ENCODE measurements around the gene NRIP1.

- TF ChIP-seq NBN (IDR thresholded peaks at IDR 0.05) (no peak), USF2 (IDR thresholded peaks at IDR 0.05; ENCODE audit: borderline replicate concordance, low read depth, low read length) (no peak), RB1 (IDR thresholded peaks at IDR 0.05; ENCODE audit: borderline replicate concordance) (no peak), MAX (IDR thresholded peaks at IDR 0.05; ENCODE audit: low read depth, low read length) (no peak), RCOR1 (conservative IDR thresholded peaks at IDR 0.05; ENCODE audit: low read depth, low read length) (no peak), MYC (IDR thresholded peaks at IDR 0.05; ENCODE audit: insufficient read depth, insufficient read length, insufficient replicate concordance, low read length, severe bottlenecking) (no peak), SPI1 (IDR thresholded peaks at IDR 0.05; ENCODE audit: borderline replicate concordance, insufficient read depth, low read depth, low read length) (no peak), EZH2 (IDR thresholded peaks at IDR 0.05; ENCODE audit: borderline replicate concordance, control insufficient read depth, low read depth, low read length) (no peak), POLR2A (IDR thresholded peaks at IDR 0.05; ENCODE audit: low read depth, low read length) (no peak), STAT3 (IDR thresholded peaks at IDR 0.05; ENCODE audit: low read depth, low read length) (no peak)
- TF ChIP-seq, protein P1, sequence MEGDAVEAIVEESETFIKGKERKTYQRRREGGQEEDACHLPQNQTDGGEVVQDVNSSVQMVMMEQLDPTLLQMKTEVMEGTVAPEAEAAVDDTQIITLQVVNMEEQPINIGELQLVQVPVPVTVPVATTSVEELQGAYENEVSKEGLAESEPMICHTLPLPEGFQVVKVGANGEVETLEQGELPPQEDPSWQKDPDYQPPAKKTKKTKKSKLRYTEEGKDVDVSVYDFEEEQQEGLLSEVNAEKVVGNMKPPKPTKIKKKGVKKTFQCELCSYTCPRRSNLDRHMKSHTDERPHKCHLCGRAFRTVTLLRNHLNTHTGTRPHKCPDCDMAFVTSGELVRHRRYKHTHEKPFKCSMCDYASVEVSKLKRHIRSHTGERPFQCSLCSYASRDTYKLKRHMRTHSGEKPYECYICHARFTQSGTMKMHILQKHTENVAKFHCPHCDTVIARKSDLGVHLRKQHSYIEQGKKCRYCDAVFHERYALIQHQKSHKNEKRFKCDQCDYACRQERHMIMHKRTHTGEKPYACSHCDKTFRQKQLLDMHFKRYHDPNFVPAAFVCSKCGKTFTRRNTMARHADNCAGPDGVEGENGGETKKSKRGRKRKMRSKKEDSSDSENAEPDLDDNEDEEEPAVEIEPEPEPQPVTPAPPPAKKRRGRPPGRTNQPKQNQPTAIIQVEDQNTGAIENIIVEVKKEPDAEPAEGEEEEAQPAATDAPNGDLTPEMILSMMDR (IDR thresholded peaks at IDR 0.05 in 2 of 3, conservative IDR thresholded peaks at IDR 0.05 in 1 of 3; ENCODE audit: control insufficient read depth in 2 of 3, extremely low read depth in 1 of 3, insufficient read depth in 1 of 3, low read depth in 3 of 3, low read length in 3 of 3), result no peak
These were observed 28.6 kb downstream of the NRIP1 start for GRCh38 chr21:15036189-15036588.

All from GM12878 (cell line).